ENCODE data around the gene RALGDS. TPM values are rescaled to one million over a fixed set of nuclear protein-coding genes. Genes with fewer than 3 reads are reported as not detected.

RALGDS gene
- total RNA-seq, 1 experiment from 2014 or later: 25.8 TPM

DNA sequence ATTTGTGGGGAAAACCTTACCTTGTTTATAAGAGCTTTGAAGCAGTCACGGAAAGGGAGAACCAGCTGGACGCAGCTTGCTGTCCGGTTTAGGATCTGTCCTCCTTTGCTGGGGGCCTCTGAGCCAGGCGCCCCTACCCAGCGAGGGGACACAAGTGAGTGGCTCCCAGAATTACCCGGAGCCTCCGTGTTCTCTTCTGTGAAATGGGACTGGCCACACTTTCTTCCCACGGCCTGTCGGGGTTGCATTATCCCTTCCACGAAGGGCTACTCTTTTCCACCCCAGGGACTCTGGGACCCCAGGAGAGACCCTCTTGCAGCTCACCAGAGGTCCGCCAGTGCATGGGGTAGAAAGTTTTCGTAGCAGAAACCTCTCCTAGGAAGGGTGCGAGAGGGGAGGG lies 43.2 kb upstream of the RALGDS start:
- peaks cover 27% of the 10 kb centered on the region for H3K4me1 ChIP-seq (ENCODE audit: control insufficient read depth, insufficient read depth, low read length)
- H3K27me3 ChIP-seq (ENCODE audit: control insufficient read depth, insufficient read depth, low read length): no peaks in the 10 kb centered on the region
- no peak for DNase-seq (ENCODE audit: low read depth, low spot score)
- no peaks in the 10 kb centered on the region for H3K9me3 ChIP-seq (ENCODE audit: control insufficient read depth, insufficient read depth, low read depth, low read length)
- H3K27ac ChIP-seq (ENCODE audit: low read length): no peak overlapping the region
- intact Hi-C loops (cut with micrococcal nuclease; ENCODE audit: unreplicated experiment): no loop called here
- H3K4me3 ChIP-seq (ENCODE audit: low read depth in 2 of 2, low read length in 2 of 2): peak overlapping the region; percentile 36 to 41
- no peak for ATAC-seq
- CTCF ChIA-PET: no interaction called here
- TF ChIP-seq, protein P1, sequence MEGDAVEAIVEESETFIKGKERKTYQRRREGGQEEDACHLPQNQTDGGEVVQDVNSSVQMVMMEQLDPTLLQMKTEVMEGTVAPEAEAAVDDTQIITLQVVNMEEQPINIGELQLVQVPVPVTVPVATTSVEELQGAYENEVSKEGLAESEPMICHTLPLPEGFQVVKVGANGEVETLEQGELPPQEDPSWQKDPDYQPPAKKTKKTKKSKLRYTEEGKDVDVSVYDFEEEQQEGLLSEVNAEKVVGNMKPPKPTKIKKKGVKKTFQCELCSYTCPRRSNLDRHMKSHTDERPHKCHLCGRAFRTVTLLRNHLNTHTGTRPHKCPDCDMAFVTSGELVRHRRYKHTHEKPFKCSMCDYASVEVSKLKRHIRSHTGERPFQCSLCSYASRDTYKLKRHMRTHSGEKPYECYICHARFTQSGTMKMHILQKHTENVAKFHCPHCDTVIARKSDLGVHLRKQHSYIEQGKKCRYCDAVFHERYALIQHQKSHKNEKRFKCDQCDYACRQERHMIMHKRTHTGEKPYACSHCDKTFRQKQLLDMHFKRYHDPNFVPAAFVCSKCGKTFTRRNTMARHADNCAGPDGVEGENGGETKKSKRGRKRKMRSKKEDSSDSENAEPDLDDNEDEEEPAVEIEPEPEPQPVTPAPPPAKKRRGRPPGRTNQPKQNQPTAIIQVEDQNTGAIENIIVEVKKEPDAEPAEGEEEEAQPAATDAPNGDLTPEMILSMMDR (IDR thresholded peaks at IDR 0.05): no peak
- TF ChIP-seq SIN3A (IDR thresholded peaks at IDR 0.05; ENCODE audit: borderline replicate concordance, insufficient read depth, low read depth, low read length) (no peak), TCF7L2 (IDR thresholded peaks at IDR 0.05; ENCODE audit: low read depth, low read length) (no peak), POLR2AphosphoS5 (IDR thresholded peaks at IDR 0.05; ENCODE audit: low read depth, low read length) (no peak)
- TF ChIP-seq, protein P2, sequence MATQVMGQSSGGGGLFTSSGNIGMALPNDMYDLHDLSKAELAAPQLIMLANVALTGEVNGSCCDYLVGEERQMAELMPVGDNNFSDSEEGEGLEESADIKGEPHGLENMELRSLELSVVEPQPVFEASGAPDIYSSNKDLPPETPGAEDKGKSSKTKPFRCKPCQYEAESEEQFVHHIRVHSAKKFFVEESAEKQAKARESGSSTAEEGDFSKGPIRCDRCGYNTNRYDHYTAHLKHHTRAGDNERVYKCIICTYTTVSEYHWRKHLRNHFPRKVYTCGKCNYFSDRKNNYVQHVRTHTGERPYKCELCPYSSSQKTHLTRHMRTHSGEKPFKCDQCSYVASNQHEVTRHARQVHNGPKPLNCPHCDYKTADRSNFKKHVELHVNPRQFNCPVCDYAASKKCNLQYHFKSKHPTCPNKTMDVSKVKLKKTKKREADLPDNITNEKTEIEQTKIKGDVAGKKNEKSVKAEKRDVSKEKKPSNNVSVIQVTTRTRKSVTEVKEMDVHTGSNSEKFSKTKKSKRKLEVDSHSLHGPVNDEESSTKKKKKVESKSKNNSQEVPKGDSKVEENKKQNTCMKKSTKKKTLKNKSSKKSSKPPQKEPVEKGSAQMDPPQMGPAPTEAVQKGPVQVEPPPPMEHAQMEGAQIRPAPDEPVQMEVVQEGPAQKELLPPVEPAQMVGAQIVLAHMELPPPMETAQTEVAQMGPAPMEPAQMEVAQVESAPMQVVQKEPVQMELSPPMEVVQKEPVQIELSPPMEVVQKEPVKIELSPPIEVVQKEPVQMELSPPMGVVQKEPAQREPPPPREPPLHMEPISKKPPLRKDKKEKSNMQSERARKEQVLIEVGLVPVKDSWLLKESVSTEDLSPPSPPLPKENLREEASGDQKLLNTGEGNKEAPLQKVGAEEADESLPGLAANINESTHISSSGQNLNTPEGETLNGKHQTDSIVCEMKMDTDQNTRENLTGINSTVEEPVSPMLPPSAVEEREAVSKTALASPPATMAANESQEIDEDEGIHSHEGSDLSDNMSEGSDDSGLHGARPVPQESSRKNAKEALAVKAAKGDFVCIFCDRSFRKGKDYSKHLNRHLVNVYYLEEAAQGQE (IDR thresholded peaks at IDR 0.05; ENCODE audit: insufficient read depth in 1 of 2, low read depth in 2 of 2, low read length in 1 of 2): no peak
- in situ Hi-C loops (cut with HindIII; ENCODE audit: low pct_unique_long_range_greater_than_20kb, low sequenced_read_pairs): no loop called here
- no peaks in the 10 kb centered on the region for H3K36me3 ChIP-seq (ENCODE audit: control insufficient read depth, insufficient read depth, low read length)
- BruUV-seq (replicated peaks): no TSS peak
- POLR2A ChIA-PET: no interaction called here

DNA sequence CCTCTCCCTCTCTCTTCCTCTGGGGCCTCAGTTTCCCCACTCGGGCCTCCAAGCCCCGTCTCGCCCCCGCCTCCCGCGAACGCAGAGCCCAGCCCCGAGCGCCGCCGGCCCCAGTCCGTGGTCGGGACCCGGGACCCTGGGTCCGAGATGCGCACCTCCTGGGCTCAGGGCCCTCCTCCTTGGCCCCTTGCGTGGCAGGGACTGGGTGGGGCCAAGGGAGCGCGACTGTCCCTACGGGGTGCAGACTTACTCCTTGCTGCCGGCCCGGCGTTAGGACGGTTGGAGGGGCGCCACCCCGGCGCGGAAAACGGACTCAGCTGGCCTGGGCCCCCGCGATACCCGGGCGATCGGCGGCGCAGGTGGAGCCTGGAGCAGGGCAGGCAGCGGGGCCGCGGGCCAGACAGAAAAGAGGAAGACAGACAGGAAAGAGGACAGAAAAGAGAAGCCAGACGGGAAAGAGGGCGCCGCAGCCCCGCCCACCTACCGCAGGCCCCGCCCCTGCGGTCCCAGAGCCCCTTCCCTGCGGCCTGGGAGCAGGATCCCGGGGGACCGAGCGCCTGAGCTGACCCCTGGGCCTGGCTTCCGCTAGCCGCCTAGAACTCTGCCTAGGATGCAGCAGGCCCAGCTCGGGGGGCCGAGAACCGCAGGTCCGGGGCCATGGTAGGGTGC lies 42.6 kb upstream of the RALGDS start, which contains the start of gene GBGT1:
GBGT1 (minus strand) TSS at position 411 of the 669 bp plus-strand sequence. CDS start 1,502 bp downstream, outside the sequence.
- H3K36me3 ChIP-seq (ENCODE audit: control insufficient read depth, insufficient read depth, low read length): no peaks in the 10 kb centered on the region
- H3K9me3 ChIP-seq (ENCODE audit: control insufficient read depth, insufficient read depth, low read depth, low read length): no peaks in the 10 kb centered on the region
- BruUV-seq (replicated peaks): no TSS peak
- intact Hi-C loops (cut with micrococcal nuclease; ENCODE audit: unreplicated experiment): no loop called here
- TF ChIP-seq, protein P2 (IDR thresholded peaks at IDR 0.05; ENCODE audit: insufficient read depth in 1 of 2, low read depth in 2 of 2, low read length in 1 of 2): no peak
- TF ChIP-seq, protein P1 (IDR thresholded peaks at IDR 0.05): no peak
- TF ChIP-seq TCF7L2 (IDR thresholded peaks at IDR 0.05; ENCODE audit: low read depth, low read length) (no peak), SIN3A (IDR thresholded peaks at IDR 0.05; ENCODE audit: borderline replicate concordance, insufficient read depth, low read depth, low read length) (no peak), POLR2AphosphoS5 (IDR thresholded peaks at IDR 0.05; ENCODE audit: low read depth, low read length) (no peak)
- H3K4me1 ChIP-seq (ENCODE audit: control insufficient read depth, insufficient read depth, low read length): peaks cover 22% of the 10 kb centered on the region
- H3K27me3 ChIP-seq (ENCODE audit: control insufficient read depth, insufficient read depth, low read length): no peaks in the 10 kb centered on the region
- no peak for DNase-seq (ENCODE audit: low read depth, low spot score)
- CTCF ChIA-PET: no interaction called here
- peak within 1 kb of the TSS; percentile 34; the same call in 1 of the 2 replicates for H3K27ac ChIP-seq (ENCODE audit: low read length)
- in situ Hi-C loops (cut with HindIII; ENCODE audit: low pct_unique_long_range_greater_than_20kb, low sequenced_read_pairs): no loop called here
- peak within 1 kb of the TSS; percentile 36 to 41 for H3K4me3 ChIP-seq (ENCODE audit: low read depth in 2 of 2, low read length in 2 of 2)
- ATAC-seq: peak; percentile 64
- POLR2A ChIA-PET: no interaction called here
